ENCODE data around the gene GULP1. TPM values are rescaled to one million over a fixed set of nuclear protein-coding genes. Genes with fewer than 3 reads are reported as not detected.

Gene GULP1
- polyA plus RNA-seq, 1 donor, result 33.3 TPM

DNA sequence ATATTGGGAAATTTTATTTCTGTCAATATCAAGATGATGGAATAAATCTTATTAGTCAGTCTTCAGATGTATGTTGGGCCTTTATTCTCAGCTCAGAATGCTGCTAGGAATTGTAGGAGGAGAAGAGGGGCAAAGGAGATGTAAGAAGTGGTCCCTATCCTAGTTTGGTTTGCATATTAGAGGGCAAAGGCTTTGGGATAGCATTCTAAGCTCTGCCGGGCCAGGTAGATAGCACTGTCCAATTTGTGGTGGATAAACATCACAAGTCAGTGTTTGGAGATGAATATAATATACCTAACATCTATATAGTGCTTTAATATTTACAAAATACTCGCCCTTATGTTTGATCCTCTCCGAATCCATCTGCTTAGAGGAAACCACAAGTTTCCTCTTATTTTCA is 149.2 kb downstream of the GULP1 start:
- Histone ChIP-seq H3K4me1 (ENCODE audit: control insufficient read depth, insufficient read depth, low read length) (no peaks in the 10 kb centered on the region), H3K27me3 (ENCODE audit: control insufficient read depth, insufficient read depth, low read length) (no peaks in the 10 kb centered on the region), H3K27ac (ENCODE audit: low read length) (no peak overlapping the region), H3K9me3 (ENCODE audit: control insufficient read depth, low read depth, low read length) (no peaks in the 10 kb centered on the region), H3K4me3 (ENCODE audit: low read length) (no peak overlapping the region), H3K36me3 (ENCODE audit: control insufficient read depth, insufficient read depth, low read length) (no peaks in the 10 kb centered on the region)
- DNase-seq, result no peak
- WGBS (ENCODE audit: insufficient coverage, low lambda C conversion rate), result 100% methylated on average over 1 of the region's 3 CpGs

DNA sequence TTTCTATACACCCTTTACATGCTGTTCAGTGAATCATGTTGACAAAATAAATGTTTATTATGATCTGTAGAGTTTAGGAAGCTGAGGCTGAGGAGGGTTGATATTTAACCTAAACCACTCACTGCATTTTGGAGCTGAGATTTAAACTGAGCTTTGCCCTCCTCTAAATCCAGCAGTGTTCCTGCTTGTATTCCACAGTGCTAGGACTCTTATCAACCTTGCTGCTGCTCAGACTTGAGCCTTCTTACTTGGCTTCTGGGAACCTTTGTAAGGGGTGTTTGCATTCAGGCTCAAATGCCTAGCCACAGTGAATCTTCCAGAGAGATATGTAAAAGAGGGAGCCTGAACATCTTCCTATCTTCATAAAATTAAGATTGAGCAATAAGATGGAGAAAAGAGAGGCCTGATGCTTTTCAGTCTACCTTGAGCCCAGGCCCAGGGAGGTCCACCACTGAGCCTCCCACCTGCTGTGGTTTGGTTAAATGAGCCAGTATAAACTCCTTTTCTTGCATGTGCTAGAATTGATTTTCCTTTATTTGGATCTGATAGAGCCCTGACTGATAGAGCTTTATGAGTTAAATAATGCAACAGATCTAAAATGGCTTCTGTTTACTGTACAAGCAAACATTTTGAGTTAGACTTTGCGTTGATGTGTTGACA is 149.7 kb downstream of the GULP1 start:
- DNase-seq, result no peak
- 63% methylated on average over 1 of the region's 1 CpG for WGBS (ENCODE audit: insufficient coverage, low lambda C conversion rate)
- H3K27me3 ChIP-seq (ENCODE audit: control insufficient read depth, insufficient read depth, low read length), result no peaks in the 10 kb centered on the region
- no peaks in the 10 kb centered on the region for H3K36me3 ChIP-seq (ENCODE audit: control insufficient read depth, insufficient read depth, low read length)
- H3K4me3 ChIP-seq (ENCODE audit: low read length), result no peak overlapping the region
- H3K9me3 ChIP-seq (ENCODE audit: control insufficient read depth, low read depth, low read length), result no peaks in the 10 kb centered on the region
- no peaks in the 10 kb centered on the region for H3K4me1 ChIP-seq (ENCODE audit: control insufficient read depth, insufficient read depth, low read length)
- H3K27ac ChIP-seq (ENCODE audit: low read length), result no peak overlapping the region

DNA sequence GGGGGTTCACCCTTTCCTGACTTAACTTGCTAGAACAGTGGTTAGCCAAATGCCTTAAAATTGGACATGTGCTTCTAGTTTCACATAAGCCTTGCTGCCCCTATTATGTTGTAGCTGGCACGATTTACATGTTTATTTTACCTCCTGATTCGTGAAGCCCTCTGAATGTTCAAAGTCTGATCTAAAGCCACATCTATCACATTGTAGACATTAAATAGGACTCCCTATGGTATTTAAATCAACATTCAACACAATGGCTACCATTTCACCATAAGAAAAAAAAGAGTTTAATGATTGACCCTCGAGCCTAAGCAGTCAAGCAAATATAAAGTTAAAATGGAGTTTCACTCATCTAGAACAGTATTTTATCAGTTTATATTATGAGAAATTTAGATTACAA is 151.5 kb downstream of the GULP1 start:
- WGBS (ENCODE audit: insufficient coverage, low lambda C conversion rate), result no CpG with 5 or more reads among the region's 3 CpGs
- no peaks in the 10 kb centered on the region for H3K27me3 ChIP-seq (ENCODE audit: control insufficient read depth, insufficient read depth, low read length)
- no peaks in the 10 kb centered on the region for H3K9me3 ChIP-seq (ENCODE audit: control insufficient read depth, low read depth, low read length)
- H3K4me3 ChIP-seq (ENCODE audit: low read length), result no peak overlapping the region
- H3K36me3 ChIP-seq (ENCODE audit: control insufficient read depth, insufficient read depth, low read length), result no peaks in the 10 kb centered on the region
- H3K4me1 ChIP-seq (ENCODE audit: control insufficient read depth, insufficient read depth, low read length), result no peaks in the 10 kb centered on the region
- H3K27ac ChIP-seq (ENCODE audit: low read length), result no peak overlapping the region
- no peak for DNase-seq

DNA sequence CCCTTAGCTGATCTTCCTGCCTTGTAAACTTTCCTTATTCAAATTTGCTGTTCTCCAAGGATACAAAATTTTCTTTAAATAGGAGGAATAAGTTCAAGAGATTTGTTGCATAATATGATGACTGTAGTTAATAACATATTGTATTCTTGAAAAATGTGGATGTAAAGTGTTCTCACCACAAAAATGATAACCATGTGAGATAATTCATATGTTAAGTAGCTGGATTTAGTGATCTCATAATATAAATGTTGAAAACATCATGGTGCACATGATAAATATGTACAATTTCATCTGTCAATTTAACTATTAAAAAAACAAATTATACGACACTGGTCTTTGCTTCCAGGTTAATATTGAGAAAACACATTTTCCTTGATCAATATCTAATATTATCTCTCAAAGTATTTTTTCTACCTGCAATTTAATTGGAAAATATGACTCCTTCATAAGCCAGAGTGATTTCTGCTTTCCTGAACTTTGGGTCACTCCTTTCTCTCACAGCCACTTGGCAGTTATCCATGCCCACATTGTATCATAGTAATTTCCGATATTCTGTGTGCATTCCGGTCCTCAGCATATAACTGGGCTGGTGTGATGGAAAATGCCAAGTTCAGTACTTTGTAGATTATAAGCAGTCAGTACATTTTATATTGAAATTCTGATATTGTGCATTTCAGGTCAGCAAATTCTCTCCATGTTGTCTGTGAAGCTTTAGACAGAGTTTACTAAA is 152.6 kb downstream of the GULP1 start:
- DNase-seq, result no peak
- WGBS (ENCODE audit: insufficient coverage, low lambda C conversion rate), result no CpG with 5 or more reads among the region's 3 CpGs
- H3K4me3 ChIP-seq (ENCODE audit: low read length), result no peak overlapping the region

DNA sequence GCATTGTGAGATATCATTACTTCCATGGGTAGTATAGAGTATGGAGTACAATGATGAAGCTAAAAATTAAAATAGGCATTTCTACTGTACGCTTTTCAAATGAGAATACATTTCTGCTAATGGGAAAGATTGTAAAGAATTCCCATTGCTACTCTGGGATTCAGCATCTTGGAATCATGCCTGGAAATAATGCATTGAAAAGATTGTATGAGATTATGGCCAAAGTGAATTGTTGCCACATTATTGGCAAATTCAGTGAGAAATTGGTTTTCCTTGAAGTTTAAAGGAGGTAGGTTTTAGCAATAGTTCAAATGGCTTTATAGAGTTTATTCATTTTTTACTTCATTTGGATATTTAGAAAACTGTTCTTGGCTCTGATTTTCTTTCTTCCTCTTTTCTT is 157.9 kb downstream of the GULP1 start:
- Histone ChIP-seq H3K4me3 (ENCODE audit: low read length) (no peak overlapping the region), H3K9me3 (ENCODE audit: control insufficient read depth, low read depth, low read length) (peaks cover 4% of the 10 kb centered on the region), H3K27me3 (ENCODE audit: control insufficient read depth, insufficient read depth, low read length) (no peaks in the 10 kb centered on the region), H3K27ac (ENCODE audit: low read length) (no peak overlapping the region), H3K36me3 (ENCODE audit: control insufficient read depth, insufficient read depth, low read length) (no peaks in the 10 kb centered on the region), H3K4me1 (ENCODE audit: control insufficient read depth, insufficient read depth, low read length) (no peaks in the 10 kb centered on the region)
- WGBS (ENCODE audit: insufficient coverage, low lambda C conversion rate), result 100% methylated on average over 1 of the region's 1 CpG
- no peak for DNase-seq

More for the DNA sequence above, 152.6 kb downstream of the GULP1 start:
- H3K27me3 ChIP-seq (ENCODE audit: control insufficient read depth, insufficient read depth, low read length), result no peaks in the 10 kb centered on the region
- no peaks in the 10 kb centered on the region for H3K9me3 ChIP-seq (ENCODE audit: control insufficient read depth, low read depth, low read length)
- no peaks in the 10 kb centered on the region for H3K36me3 ChIP-seq (ENCODE audit: control insufficient read depth, insufficient read depth, low read length)
- no peak overlapping the region for H3K27ac ChIP-seq (ENCODE audit: low read length)
- no peaks in the 10 kb centered on the region for H3K4me1 ChIP-seq (ENCODE audit: control insufficient read depth, insufficient read depth, low read length)

DNA sequence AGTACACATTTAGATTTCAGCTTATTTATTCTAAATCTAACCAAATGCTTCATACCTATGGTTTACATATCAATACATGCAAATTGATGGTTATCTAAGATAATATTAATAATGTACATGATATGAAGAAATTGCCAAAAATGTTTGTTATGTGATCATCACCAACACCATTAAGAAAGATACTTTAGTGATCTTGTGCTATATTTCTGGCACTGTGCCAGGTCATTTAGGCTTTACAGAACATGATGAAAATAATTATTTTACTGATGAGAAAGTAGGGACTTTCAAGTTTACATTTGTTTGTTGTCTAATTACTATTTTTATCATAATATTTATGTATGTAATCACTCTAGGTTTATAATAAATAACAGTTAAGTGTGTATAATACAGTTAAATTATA is 158.3 kb downstream of the GULP1 start:
- no peaks in the 10 kb centered on the region for H3K4me1 ChIP-seq (ENCODE audit: control insufficient read depth, insufficient read depth, low read length)

DNA sequence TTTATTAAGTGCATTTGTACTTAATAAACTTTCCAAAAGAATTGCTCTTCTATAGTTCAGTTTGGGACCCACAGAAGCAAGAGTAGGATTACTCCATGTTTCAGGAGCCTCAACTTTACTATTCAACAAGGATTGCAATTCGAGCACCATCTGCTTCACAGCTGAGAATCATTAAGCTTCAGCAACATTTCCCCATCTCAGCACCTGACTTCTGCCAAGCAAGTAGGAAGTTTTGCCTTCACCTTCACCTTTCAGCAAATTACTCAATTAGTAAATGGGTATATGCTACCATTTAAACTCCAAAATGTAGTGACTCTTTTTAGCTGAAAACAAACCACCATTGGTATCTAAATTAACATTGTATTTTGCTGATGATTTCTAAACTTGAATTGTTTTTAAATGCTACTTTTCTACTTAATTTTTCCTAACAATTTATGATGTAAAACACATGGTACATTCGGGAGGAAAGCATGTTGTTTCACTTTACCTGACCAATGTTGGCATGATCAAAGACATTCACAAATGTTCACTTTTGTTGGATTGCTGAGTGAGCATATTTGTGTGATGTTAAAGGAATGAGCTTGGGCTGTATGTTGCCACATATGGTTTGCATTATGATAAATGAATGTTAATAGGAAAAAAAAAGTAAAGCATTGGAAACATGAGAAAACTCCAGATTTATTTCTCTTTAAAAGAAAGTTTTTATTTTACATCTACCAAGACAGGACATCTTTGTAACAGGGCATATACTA is 159.2 kb downstream of the GULP1 start:
- Histone ChIP-seq H3K4me3 (ENCODE audit: low read length) (no peak overlapping the region), H3K9me3 (ENCODE audit: control insufficient read depth, low read depth, low read length) (peaks cover 4% of the 10 kb centered on the region), H3K27me3 (ENCODE audit: control insufficient read depth, insufficient read depth, low read length) (no peaks in the 10 kb centered on the region), H3K4me1 (ENCODE audit: control insufficient read depth, insufficient read depth, low read length) (no peaks in the 10 kb centered on the region), H3K36me3 (ENCODE audit: control insufficient read depth, insufficient read depth, low read length) (no peaks in the 10 kb centered on the region), H3K27ac (ENCODE audit: low read length) (no peak overlapping the region)
- DNase-seq, result no peak
- 100% methylated on average over 2 of the region's 2 CpGs for WGBS (ENCODE audit: insufficient coverage, low lambda C conversion rate)

More for the DNA sequence above, 158.3 kb downstream of the GULP1 start:
- H3K9me3 ChIP-seq (ENCODE audit: control insufficient read depth, low read depth, low read length), result peaks cover 4% of the 10 kb centered on the region
- H3K27ac ChIP-seq (ENCODE audit: low read length), result no peak overlapping the region
- H3K27me3 ChIP-seq (ENCODE audit: control insufficient read depth, insufficient read depth, low read length), result no peaks in the 10 kb centered on the region
- H3K36me3 ChIP-seq (ENCODE audit: control insufficient read depth, insufficient read depth, low read length), result no peaks in the 10 kb centered on the region
- DNase-seq, result no peak
- H3K4me3 ChIP-seq (ENCODE audit: low read length), result no peak overlapping the region

DNA sequence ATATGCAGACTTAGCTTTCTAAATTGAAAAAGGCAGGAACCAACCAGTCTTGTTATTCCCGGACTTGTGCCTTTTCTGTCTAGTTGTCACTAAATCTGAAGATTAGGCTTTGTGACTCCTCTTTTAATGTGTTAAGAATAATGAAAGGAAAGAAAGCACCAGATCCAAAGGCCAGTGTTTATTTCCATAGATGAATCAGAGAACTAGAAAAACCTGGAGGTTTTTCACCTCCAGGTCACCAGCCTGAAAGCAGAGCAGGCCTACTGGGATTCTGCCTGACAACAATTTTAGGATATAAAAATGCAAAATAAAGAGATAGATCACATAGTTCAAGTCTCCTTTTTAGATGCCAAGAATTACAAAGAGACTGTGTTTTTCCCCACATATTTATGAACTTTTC is 160.4 kb downstream of the GULP1 start:
- Histone ChIP-seq H3K27ac (ENCODE audit: low read length) (no peak overlapping the region), H3K9me3 (ENCODE audit: control insufficient read depth, low read depth, low read length) (peaks cover 7% of the 10 kb centered on the region), H3K27me3 (ENCODE audit: control insufficient read depth, insufficient read depth, low read length) (no peaks in the 10 kb centered on the region), H3K36me3 (ENCODE audit: control insufficient read depth, insufficient read depth, low read length) (no peaks in the 10 kb centered on the region), H3K4me1 (ENCODE audit: control insufficient read depth, insufficient read depth, low read length) (no peaks in the 10 kb centered on the region), H3K4me3 (ENCODE audit: low read length) (no peak overlapping the region)
- 100% methylated on average over 1 of the region's 1 CpG for WGBS (ENCODE audit: insufficient coverage, low lambda C conversion rate)
- DNase-seq, result no peak

DNA sequence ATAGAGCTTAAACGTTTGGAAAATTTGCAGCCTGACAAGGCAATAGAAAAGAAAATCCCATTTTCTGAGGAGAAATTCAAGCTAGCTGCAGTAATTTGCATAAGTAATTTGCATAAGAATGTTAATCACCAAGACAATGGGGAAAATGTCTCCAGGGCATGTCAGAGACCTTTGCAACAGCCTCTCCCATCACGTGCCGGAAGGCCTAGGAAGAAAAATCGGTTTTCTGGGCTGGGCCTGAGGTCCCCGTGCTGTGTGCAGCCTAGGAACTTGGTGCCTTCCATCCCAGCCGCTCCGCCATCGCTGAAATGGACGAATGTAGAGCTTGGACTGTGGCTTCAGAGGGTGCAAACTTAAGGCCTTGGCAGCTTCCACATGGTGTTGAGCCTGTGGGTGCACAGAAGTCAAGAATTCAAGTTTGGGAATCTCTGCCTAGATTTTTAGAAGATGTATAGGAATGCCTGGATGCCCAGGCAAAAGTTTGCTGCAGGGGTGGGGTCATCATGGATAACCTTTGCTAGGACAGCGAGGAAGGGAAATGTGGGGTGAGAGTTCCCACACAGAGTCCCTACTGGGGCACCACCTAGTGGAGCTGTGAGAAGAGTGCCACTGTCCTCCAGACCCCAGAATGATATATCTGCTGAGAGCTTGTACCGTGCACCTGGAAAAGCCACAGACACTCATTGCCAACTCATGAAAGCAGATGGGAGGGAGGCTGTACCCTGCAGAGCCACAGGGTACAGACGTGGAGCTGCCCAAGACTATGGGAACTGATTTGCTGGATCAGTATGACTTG is 164.6 kb downstream of the GULP1 start:
- peaks cover 7% of the 10 kb centered on the region for H3K9me3 ChIP-seq (ENCODE audit: control insufficient read depth, low read depth, low read length)
- DNase-seq, result no peak
- H3K27me3 ChIP-seq (ENCODE audit: control insufficient read depth, insufficient read depth, low read length), result no peaks in the 10 kb centered on the region
- no peak overlapping the region for H3K4me3 ChIP-seq (ENCODE audit: low read length)
- H3K36me3 ChIP-seq (ENCODE audit: control insufficient read depth, insufficient read depth, low read length), result no peaks in the 10 kb centered on the region
- 71% methylated on average over 1 of the region's 12 CpGs for WGBS (ENCODE audit: insufficient coverage, low lambda C conversion rate)
- no peak overlapping the region for H3K27ac ChIP-seq (ENCODE audit: low read length)
- no peaks in the 10 kb centered on the region for H3K4me1 ChIP-seq (ENCODE audit: control insufficient read depth, insufficient read depth, low read length)

DNA sequence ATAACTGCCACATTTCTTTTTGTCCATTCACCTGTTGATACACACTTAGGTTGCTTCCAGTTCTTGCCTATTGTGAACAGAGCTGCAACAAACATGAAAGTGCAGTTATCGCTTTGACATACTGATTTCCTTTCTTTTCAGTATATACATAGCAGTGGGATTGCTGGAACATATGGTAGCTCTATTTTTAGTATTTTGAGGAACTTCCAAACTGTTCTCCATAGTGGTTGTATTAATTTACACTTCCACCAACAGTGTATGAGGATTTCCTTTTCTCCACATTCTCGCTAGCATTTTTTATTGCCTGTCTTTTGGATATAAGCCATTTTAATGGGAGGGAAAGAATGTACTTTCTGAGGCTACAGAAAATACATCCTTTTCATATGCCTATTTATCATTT is 167.4 kb downstream of the GULP1 start:
- H3K36me3 ChIP-seq (ENCODE audit: control insufficient read depth, insufficient read depth, low read length), result no peaks in the 10 kb centered on the region
- no peaks in the 10 kb centered on the region for H3K4me1 ChIP-seq (ENCODE audit: control insufficient read depth, insufficient read depth, low read length)
- no peak overlapping the region for H3K4me3 ChIP-seq (ENCODE audit: low read length)
- DNase-seq, result no peak
- H3K9me3 ChIP-seq (ENCODE audit: control insufficient read depth, low read depth, low read length), result peaks cover 3% of the 10 kb centered on the region
- H3K27ac ChIP-seq (ENCODE audit: low read length), result no peak overlapping the region
- 67% methylated on average over 1 of the region's 2 CpGs for WGBS (ENCODE audit: insufficient coverage, low lambda C conversion rate)
- H3K27me3 ChIP-seq (ENCODE audit: control insufficient read depth, insufficient read depth, low read length), result no peaks in the 10 kb centered on the region
